K562 (cell line): ENCODE results near the gene TCF19. TPM values are rescaled to one million over a fixed set of nuclear protein-coding genes. Genes with fewer than 3 reads are reported as not detected.

Source experiments
- ATAC-seq: fragments of 200-7000 bp; cut with Tn5 transposase; 3 replicates; pipeline ENCODE4 v1.9.1; 2020; ENCODE audit warnings: moderate library complexity
- BruUV-seq: library from RNA; stranded (reverse); fragments of 400-500 nt; replicated peaks from 2 replicates; lab custom pipeline; 2021; lab: Mats Ljungman, UMichigan
- CTCF ChIA-PET: fragments of 300-600 bp; formaldehyde crosslinking; extraction: SDS; loops from one replicate; lab custom pipeline; 2021; ENCODE audit warnings: low intra/inter-chr PET ratio; lab: Yijun Ruan, JAX
- POLR2A ChIA-PET: fragments of 300-600, 350-650 bp; sonication (Branson Sonifier 250); formaldehyde crosslinking; extraction: SDS; loops from one replicate; lab custom pipeline; 2021; ENCODE audit warnings: antibody characterized with exemption, inconsistent platforms; lab: Yijun Ruan, JAX
- DNase-seq, 4 experiments: peaks; one replicate each; pipeline versions ENCODE4 v3.0.0 to v3.0.0-alpha.2; 2011 to 2018; ENCODE audit warnings: low spot score in 3 of 4, mixed read lengths in 3 of 4; ENCODE audit errors: extremely low read depth in 1 of 4
- FAIRE-seq: peaks from 2 replicates; lab custom pipeline; 2011; peaks lifted over from hg19 to GRCh38; lab: Jason Lieb, UNC
- H2AFZ ChIP-seq: 2 replicates; pipeline ENCODE4 v1.6.0; 2011; ENCODE audit warnings: low read depth, low read length, control low read depth, inconsistent platforms
- H3K27ac ChIP-seq: fragments of 200-600 bp; 3 replicates; pipeline ENCODE4 v1.8.0; 2011; ENCODE audit warnings: low read depth, mild to moderate bottlenecking, control low read depth, inconsistent platforms, low read length, moderate library complexity, mixed read lengths; ENCODE audit errors: extremely low read depth
- H3K27me3 ChIP-seq, 2 experiments: fragments of 300-600 bp in 1 of 2; 2 replicates in 1 of 2; 3 replicates in 1 of 2; pipeline versions ENCODE4 v1.6.0 to v1.8.0; 2011; ENCODE audit warnings: inconsistent platforms in 2 of 2, low read length in 2 of 2, mild to moderate bottlenecking in 1 of 2, mixed read lengths in 1 of 2, moderate library complexity in 1 of 2; ENCODE audit not compliant: control insufficient read depth in 2 of 2, insufficient read depth in 2 of 2
- H3K36me3 ChIP-seq: fragments of 300-600 bp; 3 replicates; pipeline ENCODE4 v1.8.0; 2011; ENCODE audit warnings: mild to moderate bottlenecking, low read length, inconsistent platforms; ENCODE audit not compliant: control insufficient read depth, insufficient read depth
- H3K4me1 ChIP-seq, 2 experiments: fragments of 200-600 bp in 1 of 2; replicated peaks in 1 of 2; 2 replicates in 1 of 2; 3 replicates in 1 of 2; pipeline versions ENCODE4 v1.5.1 to v1.8.0; 2011; ENCODE audit warnings: inconsistent platforms in 2 of 2, low read length in 2 of 2, mild to moderate bottlenecking in 1 of 2, mixed read lengths in 1 of 2, moderate library complexity in 1 of 2; ENCODE audit not compliant: control insufficient read depth in 2 of 2, insufficient read depth in 2 of 2
- H3K4me2 ChIP-seq: 2 replicates; pipeline ENCODE4 v1.6.1; 2011; ENCODE audit warnings: low read length, control low read depth, inconsistent platforms, mixed read lengths; ENCODE audit not compliant: insufficient read depth
- H3K4me3 ChIP-seq: fragments of 200-600 bp; sonication (generic), shearing (Covaris generic); 2 replicates; pipeline ENCODE4 v1.5.1; 2016; ENCODE audit warnings: control low read depth, inconsistent platforms
- H3K79me2 ChIP-seq: fragments of 200-600 bp; 3 replicates; pipeline ENCODE4 v1.8.0; 2011; ENCODE audit warnings: low read length, inconsistent platforms; ENCODE audit not compliant: control insufficient read depth, insufficient read depth
- H3K9ac ChIP-seq, 2 experiments: 2 replicates each; pipeline versions ENCODE4 v1.6.0 to v1.6.1; 2011; ENCODE audit warnings: low read depth in 2 of 2, low read length in 2 of 2, control low read depth in 1 of 2, inconsistent platforms in 1 of 2, mild to moderate bottlenecking in 1 of 2, mixed read lengths in 1 of 2; ENCODE audit not compliant: insufficient read depth in 1 of 2
- H3K9me1 ChIP-seq: one replicate; pipeline ENCODE4 v1.6.0; 2011; ENCODE audit warnings: inconsistent platforms, mild to moderate bottlenecking, low read length, moderate library complexity; ENCODE audit not compliant: control insufficient read depth, insufficient read depth
- H3K9me3 ChIP-seq: replicated peaks from 2 replicates; pipeline ENCODE4 v1.5.1; 2011; ENCODE audit warnings: low read depth, low read length, inconsistent platforms; ENCODE audit not compliant: control insufficient read depth, insufficient read depth
- H4K20me1 ChIP-seq: replicated peaks from 2 replicates; pipeline ENCODE4 v1.6.1; 2011; ENCODE audit warnings: low read length, inconsistent platforms, mixed read lengths; ENCODE audit not compliant: control insufficient read depth, insufficient read depth
- ARID4B ChIP-seq: sonication (generic); formaldehyde crosslinking; IDR thresholded peaks from 2 replicates; pipeline ENCODE4 v1.8.0; 2022; ENCODE audit warnings: mild to moderate bottlenecking, missing genetic modification reagents
- CCAR2 ChIP-seq: fragments of 200-400 bp; formaldehyde crosslinking; IDR thresholded peaks from 2 replicates; pipeline ENCODE4 v1.6.1; 2017; ENCODE audit warnings: mild to moderate bottlenecking, low read depth, low read length
- ETV1 ChIP-seq: fragments of 450-650 bp; conservative IDR thresholded peaks from 2 replicates; pipeline ENCODE4 v1.6.1; 2016; ENCODE audit warnings: missing genetic modification characterization, control low read depth, low read depth, missing compliant biosample characterization
- MNT ChIP-seq, 2 experiments: fragments of 450-650 bp; conservative IDR thresholded peaks; 2 replicates each; pipeline ENCODE4 v1.6.1; 2017; ENCODE audit warnings: mild to moderate bottlenecking in 2 of 2, moderate library complexity in 2 of 2
- PCBP1 ChIP-seq: fragments of 200-400 bp; formaldehyde crosslinking; IDR thresholded peaks from 2 replicates; pipeline ENCODE4 v1.6.1; 2018; ENCODE audit warnings: mild to moderate bottlenecking, low read depth, low read length; ENCODE audit not compliant: poor library complexity, severe bottlenecking
- PRDM10 ChIP-seq: fragments of 450-650 bp; IDR thresholded peaks from 2 replicates; pipeline ENCODE4 v1.6.1; 2018; ENCODE audit not compliant: partially characterized antibody
- TSC22D4 ChIP-seq: fragments of 450-650 bp; IDR thresholded peaks from 2 replicates; pipeline ENCODE4 v1.6.1; 2016; ENCODE audit warnings: missing genetic modification characterization, missing biosample characterization, control low read depth
- ZBTB8A ChIP-seq: fragments of 450-650 bp; IDR thresholded peaks from 2 replicates; pipeline ENCODE4 v1.6.1; 2018; ENCODE audit warnings: mild to moderate bottlenecking, moderate library complexity; ENCODE audit not compliant: partially characterized antibody
- ZNF133 ChIP-seq: fragments of 250-450 bp; sonication (Bioruptor Pico); IDR thresholded peaks from 2 replicates; pipeline ENCODE4 v1.4.0; 2020; ENCODE audit warnings: mild to moderate bottlenecking
- ZNF3 ChIP-seq: fragments of 250-450 bp; sonication (Bioruptor Pico); IDR thresholded peaks from 2 replicates; pipeline ENCODE4 v1.5.0; 2021; ENCODE audit warnings: mild to moderate bottlenecking, moderate library complexity
- WGBS: fragments of 100-300 bp; shearing (Covaris generic); methylation state at CpG from one replicate; pipeline ENCODE4 v1.1.6; 2016; ENCODE audit warnings: low coverage, mixed read lengths; ENCODE audit not compliant: insufficient coverage; ENCODE audit errors: missing lambda C conversion rate; 5-methylcytosine and 5-hydroxymethylcytosine counted together
- in situ Hi-C: fragments of 300-500 bp; cut with MboI; formaldehyde crosslinking; loops from 4 replicates; pipeline ENCODE4 v1.15.0; 2018; ENCODE audit warnings: inconsistent platforms, mixed read lengths
- intact Hi-C: fragments of 100-400 bp; cut with micrococcal nuclease; formaldehyde crosslinking; loops from 2 replicates; pipeline ENCODE4 v1.14.2; 2022
- polyA plus RNA-seq, 8 experiments: library from polyadenylated mRNA; depleted of rRNA in 4 of 8; stranded (reverse) in 5 of 8; unstranded in 3 of 8; fragments of >200 nt; fragmentation: Nextera tagmentation in 2 of 8; fragmentation: Illumina TruSeq in 1 of 8; extraction: Ambion mirVana in 2 of 8; extraction: Trizol in 1 of 8; gene quantifications; 2 replicates each; pipeline versions ENCODE4 v1.2.1 to v1.2.3, GENCODE V29; 2011 to 2014; ENCODE audit warnings: inconsistent platforms in 1 of 8, missing spikeins in 1 of 8
- total RNA-seq, 7 experiments: library from RNA; depleted of rRNA in 6 of 7; stranded (reverse); fragments of >200 nt in 6 of 7; fragmentation: Illumina TruSeq in 2 of 7; extraction: Trizol in 2 of 7; gene quantifications; 2 replicates each; pipeline versions ENCODE4 v1.2.1 to v1.2.3, GENCODE V29; 2011 to 2021; ENCODE audit warnings: low replicate concordance in 1 of 7

Gene TCF19
- total and polyA plus RNA-seq, 9 of the 15 experiments (the other 6 are each of a cell fraction or from before 2014, with no cell fraction given): 4.2 to 42.5 (median 25.7) TPM

GRCh38 chr6:31135710-31136109 lies 22.7 kb upstream of the TCF19 start:
- H3K9me3 ChIP-seq: no peaks in the 10 kb centered on the region
- peaks cover 12 to 33% of the 10 kb centered on the region in 2 experiments for H3K27me3 ChIP-seq
- no peak for FAIRE-seq
- DNase-seq: no peak
- no peaks in the 10 kb centered on the region for H3K79me2 ChIP-seq
- ChIA-PET CTCF (interaction anchor here (1.1 to 2.3 kb wide), 2 partner anchors 9 to 57 kb away, joined by 3 to 8 read pairs; no protein-coding TSS in a partner anchor), POLR2A (interaction anchor here (0.6 kb wide), 1 partner anchor 411 kb away, joined by 3 read pairs; no protein-coding TSS in a partner anchor)
- H3K4me3 ChIP-seq: no peak overlapping the region
- ATAC-seq: no peak
- intact Hi-C loops: loop anchor here (2.0 kb wide), 1 partner anchor 23 kb away; the partner anchor contains the start of gene TCF19
- H3K36me3 ChIP-seq: no peaks in the 10 kb centered on the region
- no TSS peak for BruUV-seq
- H3K9ac ChIP-seq: no peak overlapping the region
- H3K4me1 ChIP-seq: peaks cover 3 to 12% of the 10 kb centered on the region in 2 experiments; a peak in 4 of 5 replicates
- 14% methylated on average over 10 of the region's 10 CpGs for whole genome bisulfite sequencing
- in situ Hi-C loops: loop anchor here (5.0 kb wide), 2 partner anchors 57 to 232 kb away; no protein-coding TSS in a partner anchor
- H4K20me1 ChIP-seq: no peaks in the 10 kb centered on the region
- H3K4me2 ChIP-seq: no peak overlapping the region
- no peak overlapping the region for H2AFZ ChIP-seq
- no peak overlapping the region for H3K27ac ChIP-seq
- no peaks in the 10 kb centered on the region for H3K9me1 ChIP-seq
- TF ChIP-seq ZBTB8A (no peak), ZNF133 (CRISPR knock-in tag) (no peak), PRDM10 (no peak), PCBP1 (no peak), ZNF3 (CRISPR knock-in tag) (no peak), ARID4B (no peak), CCAR2 (no peak), TSC22D4 (tag) (no peak), ETV1 (tag) (no peak), MNT (conservative IDR thresholded peaks at IDR 0.05) (no peak)
